ENCODE data around the gene RGS17.
"Not testable (repeated sequence)": the region's sequence is repeated elsewhere in the genome, so short reads cannot be mapped to it uniquely, and the experiment has no call there.

Gene RGS17

DNA sequence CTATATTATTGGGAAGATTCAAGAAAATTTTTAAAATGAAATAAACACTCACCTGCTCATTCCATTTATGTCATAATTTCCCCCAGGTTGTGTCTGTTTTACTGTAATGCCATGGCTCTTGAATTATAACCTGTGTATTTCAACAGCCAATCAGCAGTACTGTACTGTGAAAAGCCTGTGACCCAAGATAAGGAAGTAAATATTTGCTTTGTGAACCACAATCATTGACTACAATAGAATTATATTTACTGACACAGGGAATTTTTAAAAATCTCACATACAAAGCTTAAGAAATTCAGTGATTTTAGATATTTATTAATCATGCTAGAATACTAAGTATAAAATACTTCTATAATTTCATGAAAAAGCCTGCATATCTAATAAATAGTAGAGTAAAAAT lies 6.0 kb downstream of the RGS17 start:
- DNase-seq: no peak

DNA sequence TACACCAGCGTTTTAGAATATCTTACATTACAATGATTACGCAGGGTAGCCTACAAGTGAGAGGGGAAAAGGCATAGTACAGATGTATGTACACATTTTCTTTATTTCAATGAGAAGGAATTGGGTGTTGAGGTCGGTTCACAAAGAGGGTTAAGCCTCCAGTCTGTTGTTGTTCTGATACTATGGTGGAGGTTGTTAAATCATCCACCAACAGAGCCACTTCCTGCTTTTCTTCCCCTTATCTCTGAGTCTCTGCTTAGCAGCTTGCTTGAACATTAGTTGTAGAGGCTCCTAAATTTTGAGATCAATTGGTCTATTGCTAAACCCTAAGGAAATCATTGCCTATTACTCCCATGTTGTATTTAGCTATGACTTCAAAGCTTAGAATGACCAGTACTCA lies 7.3 kb downstream of the RGS17 start:
- no peak for DNase-seq

DNA sequence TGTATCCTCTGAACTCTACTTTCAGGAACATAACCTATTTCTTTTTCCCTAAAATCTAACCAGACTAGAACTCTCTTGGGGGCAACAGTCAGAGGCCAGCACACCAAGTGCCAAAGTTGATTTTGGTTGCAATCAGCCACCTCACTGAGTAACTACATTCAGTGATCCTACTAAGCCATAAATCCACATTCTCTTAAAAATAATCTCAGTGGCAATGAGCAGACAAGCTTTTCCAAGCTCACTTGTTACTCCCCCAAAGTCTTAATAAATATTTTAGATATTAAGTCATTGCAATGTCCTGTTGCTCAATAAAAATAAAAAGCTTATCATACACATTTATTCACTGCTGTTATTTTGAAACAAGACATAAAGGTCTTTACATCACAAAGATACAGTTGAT lies 9.8 kb downstream of the RGS17 start:
- DNase-seq: no peak

DNA sequence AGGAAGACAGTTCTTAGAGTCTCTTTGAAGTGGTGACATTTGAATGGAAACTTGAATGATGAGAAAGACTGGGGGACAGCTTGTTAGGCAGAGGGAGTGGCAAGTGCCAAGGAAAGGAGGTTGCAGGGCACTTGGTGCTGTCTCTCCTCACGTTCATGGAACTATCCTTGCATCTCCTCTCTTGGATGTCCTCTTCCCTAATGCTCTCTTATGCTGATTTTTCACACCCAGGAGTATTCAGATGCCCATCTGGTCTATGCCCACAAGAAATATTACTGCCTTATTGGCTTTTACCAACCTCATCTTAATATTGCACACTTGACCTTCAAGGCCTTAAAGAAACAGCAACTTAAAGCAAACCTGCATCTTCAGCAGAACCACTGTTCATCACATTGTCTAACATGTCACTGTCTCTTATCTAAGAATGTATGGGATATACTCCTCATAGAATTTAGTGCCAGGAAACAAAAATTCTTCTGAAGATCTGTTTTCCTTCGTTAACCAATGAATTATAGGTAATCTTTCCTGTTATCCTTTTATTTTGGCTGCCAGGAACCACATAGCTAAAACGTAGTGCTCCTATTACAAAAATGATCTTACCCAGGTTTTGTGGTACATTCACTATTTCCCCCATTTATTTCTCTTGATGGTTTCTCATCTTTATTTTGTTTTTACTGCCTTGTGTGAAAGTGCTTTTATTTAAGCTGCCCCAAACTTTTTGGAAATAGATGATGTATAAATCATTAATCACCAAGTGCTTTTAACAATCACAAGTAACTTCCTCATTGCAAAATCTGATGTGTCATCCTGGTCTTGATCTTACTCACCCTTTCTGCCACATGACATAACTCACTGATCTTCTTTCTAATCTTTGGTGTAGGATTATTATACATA lies 12.8 kb downstream of the RGS17 start:
- DNase-seq: no peak

DNA sequence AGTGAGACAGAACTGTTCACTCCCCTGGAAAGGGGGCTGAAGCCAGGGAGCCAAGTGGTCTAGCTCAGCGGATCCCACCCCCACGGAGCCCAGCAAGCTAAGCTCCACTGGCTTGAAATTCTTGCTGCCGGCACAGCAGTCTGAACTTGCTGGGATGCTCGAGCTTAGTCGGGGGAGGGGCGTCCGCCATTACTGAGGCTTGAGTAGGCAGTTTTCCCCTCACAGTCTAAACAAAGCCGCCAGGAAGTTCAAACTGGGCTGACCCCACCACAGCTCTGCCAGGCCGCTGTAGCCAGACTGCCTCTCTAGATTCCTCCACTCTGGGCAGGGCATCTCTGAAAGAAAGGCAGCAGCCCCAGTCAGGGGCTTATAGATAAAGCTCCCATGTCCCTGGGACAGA lies 20.0 kb downstream of the RGS17 start:
- DNase-seq: not testable (repeated sequence)

DNA sequence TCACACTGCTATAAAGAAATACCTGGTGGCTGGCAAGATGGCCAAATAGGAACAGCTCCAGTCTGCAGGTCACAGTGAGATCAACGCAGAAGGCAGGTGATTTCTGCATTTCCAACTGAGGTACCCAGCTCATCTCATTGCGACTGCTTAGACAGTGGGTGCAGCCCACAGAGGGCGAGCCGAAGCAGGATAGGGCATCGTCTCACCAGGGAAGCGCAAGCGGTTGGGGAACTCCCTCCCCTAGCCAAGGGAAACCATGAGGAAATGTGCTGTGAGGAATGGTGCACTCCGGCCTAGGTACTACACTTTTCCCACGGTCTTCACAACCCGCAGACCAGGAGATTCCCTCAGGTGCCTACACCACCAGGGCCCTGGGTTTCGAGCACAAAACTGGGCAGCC lies 20.5 kb downstream of the RGS17 start:
- not testable (repeated sequence) for DNase-seq

DNA sequence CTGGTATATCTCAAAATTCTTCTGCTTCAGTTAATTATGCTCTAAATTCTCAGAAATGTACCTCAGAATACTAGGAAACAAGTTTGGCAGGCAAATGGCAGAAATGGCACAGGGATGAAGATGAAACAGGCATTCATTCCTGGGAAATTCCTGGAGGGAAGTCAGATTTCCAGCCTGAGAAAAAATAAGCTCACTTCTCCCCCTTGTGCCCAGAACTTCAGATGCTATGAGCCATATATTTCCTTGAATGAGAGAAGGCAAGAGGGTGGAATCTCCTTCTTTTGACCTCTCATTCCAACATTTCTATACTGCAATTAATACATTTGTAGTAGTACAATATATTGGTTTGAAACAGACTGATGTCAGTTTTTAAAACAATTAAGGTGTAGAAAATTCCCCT lies 22.8 kb downstream of the RGS17 start:
- no peak for DNase-seq

DNA sequence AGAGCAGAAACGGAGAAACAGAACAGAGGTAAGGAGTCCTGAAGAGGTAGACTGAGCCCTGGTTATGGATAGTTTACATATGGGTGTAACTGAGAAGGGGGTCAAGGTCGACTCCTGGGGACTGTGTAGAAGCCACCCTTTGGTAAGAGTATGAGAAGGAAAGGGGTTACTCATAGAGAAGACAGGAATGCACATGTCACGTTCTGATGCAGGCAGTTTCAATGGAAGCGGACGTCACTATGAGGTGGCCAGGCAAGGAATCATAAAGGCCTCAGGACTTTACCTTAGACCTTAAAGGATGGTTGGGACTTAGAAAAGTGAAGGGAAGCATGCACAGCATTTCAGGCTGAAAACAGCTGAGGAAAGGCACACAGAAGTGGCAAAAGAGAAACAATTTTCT lies 25.1 kb downstream of the RGS17 start:
- no peak for DNase-seq

DNA sequence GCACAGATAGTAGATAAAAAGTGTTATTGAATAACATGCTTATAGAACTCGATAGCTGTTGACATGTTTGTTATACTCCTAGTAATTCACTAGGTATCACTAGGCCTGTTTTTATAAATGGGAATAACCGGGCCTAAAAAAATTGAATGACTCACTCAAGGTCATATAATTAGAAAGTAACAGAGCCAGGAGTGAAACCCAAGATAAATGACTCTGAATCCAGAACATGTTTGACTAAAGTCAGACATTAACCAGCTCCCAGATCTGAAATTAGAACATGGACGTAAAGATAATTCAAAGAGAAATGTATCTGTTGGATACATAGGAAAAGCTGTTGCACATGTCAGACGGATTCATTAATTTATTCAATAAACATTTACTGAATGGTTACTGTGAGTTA lies 26.9 kb downstream of the RGS17 start:
- no peak for DNase-seq

DNA sequence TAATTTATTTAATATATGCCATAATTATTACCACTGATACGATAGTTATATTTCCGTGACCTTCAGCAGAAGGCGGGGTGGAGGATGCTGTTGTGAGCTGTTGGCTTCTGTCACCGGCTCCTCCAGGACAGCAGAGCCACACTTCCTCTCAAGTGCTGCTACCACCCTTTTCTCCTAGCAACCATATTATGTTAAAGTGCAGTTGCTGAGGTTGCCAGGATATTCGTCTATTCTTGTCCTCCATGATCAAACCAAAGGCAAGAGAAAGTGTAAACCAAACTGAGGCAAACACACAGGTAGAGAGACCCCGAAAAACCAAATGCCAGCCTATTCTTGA lies 27.8 kb downstream of the RGS17 start:
- DNase-seq: no peak

DNA sequence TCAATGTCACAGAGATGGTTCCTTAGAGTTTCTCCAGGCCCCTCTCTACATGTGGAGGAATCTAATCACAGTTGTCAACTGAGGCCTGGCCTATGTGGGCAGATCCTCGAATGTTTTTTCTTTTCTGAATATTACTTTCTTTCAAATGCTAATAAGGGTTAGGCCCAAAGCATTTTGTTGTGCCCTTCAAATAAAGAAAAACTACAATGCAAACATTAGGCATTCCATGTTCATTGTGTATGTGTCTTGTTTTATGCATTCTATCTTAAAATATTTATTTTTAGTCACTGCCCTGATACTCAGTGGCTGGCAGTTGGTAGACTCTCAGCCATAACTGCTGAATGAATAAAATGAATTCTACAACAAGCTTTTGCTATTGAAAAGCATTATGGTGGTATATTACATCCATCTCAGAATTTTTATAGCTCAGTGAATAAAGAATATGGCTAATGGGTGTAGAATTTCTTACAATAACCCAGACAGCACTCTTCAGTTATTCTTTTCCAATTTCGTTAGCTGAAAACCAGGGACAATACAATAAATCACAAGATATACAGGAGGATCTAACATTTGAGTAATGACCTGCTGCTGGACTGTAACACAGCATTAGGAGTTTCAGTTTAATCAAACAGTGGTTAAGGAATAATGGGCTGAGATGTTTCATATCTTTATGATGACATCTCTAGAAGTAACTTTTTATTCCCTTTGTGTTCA lies 28.3 kb downstream of the RGS17 start:
- DNase-seq: no peak

DNA sequence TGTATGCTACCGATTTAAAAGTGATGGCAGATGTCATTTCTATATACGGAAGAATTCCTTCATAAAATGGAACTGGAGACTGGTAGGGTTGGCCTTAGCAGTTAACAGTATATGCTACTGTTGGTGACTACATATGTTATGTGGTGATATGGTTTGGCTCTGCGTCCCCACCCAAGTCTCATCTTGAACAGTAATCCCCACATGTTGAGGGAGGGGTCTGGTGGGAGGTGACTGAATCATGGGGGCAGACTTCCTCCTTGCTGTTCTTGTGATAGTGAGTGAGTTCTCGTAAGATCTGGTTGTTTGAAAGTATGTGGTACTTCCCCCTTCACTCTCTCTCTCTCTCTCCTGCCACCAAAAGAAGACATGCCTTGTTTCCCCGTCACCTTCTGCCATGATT lies 29.6 kb downstream of the RGS17 start:
- no peak for DNase-seq

DNA sequence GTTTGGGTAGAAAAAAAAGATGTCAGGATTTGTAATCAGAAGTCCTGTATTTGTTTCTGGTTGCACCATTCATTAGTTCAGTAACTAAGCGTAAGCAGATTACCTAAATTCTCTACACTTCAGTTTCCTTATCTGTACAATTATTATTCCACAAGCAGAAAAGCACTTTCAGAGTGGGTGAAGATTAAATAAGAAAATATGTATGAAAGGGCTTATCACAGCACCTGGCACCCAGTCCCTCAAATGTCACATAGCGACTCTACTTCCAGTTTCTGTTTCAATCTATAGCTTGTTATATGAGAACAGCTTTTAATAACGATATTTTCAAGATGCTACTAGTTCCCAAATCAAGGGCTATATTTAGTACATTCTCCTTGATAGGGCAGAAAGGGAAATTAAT lies 31.4 kb downstream of the RGS17 start:
- no peak for DNase-seq

DNA sequence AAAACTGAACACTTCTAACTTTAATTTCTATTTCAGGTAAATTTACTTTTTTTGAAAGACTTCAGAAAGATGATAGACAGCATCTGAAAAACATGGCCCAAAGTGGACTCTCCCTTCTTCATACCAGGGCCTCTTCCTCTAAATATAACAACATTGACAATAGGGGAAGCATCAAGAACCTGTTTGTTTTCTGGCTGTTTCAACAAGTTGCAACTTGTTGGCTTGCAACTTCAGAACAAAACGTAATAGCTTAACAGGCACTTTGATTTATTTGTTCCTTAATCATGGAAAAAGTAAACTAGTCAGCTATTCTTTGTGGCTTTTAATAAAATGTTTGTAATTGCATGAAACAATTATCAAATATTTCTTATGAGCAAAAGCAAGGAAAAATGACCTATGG lies 34.3 kb downstream of the RGS17 start:
- no peak for DNase-seq

DNA sequence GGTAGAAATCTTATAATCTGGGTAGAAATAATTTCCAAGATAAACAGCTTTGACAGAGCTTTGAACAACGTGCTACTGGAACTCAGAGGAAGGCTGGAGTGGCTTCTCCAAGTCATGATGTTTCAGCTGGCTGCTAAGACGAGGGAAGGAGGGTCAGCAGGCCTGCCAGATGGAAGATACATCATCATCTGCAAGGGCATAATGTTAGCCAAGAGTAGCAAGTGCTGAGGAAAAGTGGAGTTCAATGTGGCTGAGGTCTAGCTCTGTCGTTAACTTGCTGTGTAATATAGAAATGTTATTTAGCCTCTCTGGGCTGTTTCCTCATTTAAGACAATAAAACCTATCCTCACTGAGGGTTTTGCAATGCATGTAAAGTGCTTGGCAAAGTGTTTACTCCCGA lies 35.1 kb downstream of the RGS17 start:
- DNase-seq: no peak

DNA sequence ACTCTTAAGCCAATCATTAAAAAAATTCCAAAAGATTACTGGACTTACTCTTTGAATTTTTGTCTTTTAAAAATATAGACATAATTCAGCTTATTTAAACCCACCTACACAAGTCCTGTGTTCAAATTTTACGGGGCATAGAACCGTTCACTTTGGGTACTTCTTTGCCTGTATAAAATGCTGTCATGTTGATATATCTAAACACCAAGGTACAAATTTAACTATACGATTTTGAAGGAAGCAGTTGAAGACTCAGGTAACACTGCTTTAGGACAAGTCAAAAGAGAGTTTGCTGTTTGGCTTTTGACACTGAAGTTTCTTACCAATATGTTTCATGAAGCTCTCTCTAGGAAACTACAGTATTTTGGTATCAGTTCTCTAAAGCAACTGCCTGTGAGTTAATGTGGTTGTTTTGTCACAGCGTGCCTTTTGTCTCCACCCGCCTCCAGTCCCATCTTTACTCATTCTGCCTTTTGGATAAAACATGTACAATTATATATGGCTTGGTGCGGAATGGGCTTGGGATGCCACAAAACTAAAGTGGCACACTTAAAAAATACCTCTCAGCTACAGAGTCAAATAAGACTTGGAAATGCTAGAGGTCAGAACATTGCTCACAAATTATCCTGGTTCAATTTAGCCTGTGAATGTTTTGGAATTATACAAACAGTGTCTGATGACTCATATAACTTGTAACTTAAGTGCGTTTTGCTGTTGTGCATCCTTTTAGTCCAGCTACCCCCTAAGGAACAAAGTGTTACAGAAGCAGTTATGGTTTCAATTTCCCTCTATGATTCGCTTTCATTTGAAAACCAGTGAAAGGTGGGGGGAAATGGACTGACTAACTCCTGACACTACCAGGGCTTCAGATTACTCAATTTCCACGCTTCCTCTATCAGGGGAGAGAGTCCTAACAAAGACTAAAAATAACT lies 38.7 kb downstream of the RGS17 start:
- DNase-seq: no peak

DNA sequence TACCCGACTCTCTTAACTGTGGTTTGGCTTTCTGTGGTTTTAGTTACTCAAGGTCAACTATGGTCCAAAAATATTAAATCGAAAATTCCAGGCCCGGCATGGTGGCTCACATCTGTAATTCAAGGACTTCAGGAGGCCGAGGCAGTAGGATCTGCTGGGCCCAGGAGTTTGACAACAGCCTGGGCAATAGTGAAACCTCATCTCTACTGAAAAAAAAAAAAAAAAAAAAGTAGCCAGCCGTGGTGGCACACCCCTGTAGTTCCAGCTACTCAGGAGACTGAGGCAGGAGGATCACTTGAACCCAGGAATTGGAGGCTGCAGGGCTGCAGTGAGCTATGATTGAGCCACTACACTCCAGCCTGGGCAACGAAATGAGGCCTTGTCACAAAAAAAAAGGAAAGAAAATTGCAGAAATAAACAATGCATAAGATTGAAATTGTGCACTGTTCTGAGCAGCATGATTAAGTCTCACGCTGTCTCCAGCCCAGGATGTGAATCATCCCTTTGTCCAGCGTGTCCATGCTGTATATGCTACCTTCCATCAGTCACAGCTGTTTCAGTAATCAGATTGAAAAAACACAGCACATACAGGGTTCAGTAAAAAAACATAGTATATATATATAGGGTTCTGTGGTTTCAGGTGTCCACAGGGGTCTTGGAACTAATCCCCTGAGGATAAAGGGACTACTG lies 40.7 kb downstream of the RGS17 start:
- no peak for DNase-seq

DNA sequence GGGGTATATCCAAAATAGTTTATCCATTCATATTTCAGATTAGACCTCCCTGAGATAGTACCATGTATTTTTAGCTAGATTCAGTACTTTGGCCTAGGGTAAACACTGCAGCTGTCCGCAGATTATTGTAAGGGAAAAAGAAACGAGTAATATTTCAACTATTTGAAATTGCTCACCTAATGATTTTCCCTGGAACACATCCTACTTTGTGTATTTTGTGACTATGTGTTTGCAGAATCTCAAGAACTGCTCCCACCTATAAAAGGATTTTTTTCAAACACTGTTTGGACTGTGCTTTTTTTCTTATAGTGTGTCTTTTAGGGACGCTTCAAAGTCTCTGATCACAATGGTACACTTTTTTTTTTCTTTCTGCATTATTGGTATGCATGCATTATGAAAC lies 42.3 kb downstream of the RGS17 start:
- DNase-seq: no peak

DNA sequence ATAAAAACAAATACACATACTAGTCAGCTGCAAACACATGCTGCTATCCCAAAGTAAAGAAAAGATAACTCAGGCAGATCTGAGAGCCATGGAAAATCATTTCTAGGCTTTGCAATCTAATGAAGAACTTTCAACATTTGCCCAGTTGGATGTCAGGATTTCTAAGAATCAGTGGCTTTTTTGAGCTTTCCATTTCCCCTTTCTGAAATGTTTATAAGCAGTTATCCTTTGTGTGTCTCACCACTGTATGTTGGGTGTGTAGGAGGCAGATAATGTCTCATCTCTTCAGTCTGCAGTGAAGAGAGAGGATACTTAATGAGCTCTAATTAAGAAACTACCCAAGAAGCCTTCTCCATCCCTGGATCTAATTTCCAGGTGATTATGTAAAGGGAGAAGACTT lies 43.6 kb downstream of the RGS17 start:
- no peak for DNase-seq

DNA sequence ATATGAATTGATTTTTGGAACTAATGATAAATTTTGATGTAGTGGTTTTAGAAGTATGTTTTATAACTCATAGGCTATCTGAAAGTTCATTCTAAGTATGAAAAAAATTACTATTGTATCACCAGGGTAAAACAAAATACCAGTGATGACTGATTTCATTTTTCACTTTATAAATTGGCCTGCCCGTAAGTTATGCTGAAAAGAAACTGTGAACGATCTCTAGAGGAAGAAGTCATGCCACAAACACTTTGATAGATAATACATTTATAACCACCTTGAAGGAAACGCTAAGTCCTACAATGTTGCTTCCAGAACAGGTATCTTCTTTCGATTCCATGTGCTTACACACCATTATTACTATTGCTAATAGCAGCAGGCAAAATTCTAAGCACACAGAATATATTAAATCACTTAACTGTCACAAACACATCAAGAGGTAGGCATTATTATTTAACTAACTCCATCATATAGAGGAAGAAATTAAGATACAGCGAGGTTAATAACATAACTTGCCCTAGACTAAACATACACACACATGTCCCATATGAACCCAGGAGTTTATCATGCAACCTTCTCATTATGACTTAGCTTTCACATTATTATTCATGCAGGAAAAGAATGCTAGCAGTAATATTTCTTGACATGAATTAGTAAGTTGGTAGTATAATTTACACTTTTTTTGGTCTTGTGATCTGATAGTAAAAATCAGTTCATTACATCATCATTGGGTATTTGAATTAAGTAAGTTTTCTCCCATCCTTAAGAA lies 44.7 kb downstream of the RGS17 start:
- DNase-seq: no peak

DNA sequence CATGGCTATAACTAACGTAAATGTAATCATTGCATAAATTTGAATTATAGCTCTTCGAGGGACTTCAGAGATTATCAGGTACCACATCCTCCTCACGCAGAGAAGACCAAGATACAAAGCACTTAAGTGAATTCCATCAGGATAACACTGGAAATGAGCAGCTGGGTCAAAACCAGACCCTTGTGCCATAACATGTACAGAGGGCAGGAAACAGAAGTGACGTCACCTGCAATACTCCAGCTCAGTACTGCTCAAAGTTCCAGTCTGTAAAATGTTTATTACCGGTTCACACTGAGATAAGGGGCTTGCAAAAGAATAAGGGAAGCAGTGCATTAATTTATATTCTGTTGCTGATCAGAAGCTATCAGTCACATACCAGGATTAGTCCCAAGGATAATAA lies 45.8 kb downstream of the RGS17 start:
- no peak for DNase-seq

DNA sequence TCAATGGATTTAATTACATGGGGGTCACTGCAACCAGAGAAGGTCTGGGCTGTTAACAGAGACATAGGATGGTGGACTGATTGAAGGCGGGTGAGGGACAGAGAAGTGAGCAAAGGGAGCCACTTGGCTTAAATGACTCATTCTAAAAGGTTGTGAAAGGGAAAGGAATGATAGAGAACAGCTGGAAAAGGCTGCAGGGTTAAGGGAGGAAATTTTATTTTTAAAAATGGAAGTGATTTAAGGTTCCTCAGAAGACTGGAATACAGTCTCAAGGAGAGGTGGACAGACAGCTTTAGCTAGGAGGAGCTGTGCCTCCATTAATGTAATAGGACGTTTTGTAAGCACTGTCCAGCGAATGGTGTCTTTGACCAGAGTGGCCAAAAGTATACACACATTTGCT lies 46.7 kb downstream of the RGS17 start:
- no peak for DNase-seq

Measured in right kidney (tissue), 1 donor.